Measurements from ENCODE around the gene PTPRM.

- TF ChIP-seq CTCF (IDR thresholded peaks at IDR 0.05): no peak
- no peak for TF ChIP-seq POLR2A (IDR thresholded peaks at IDR 0.05)
These were observed 871.9 kb downstream of the PTPRM start for GRCh38 chr18:8439055-8439454.
